Measurements from ENCODE around the gene GYS2. TPM values are rescaled to one million over a fixed set of nuclear protein-coding genes. Genes with fewer than 3 reads are reported as not detected.

GYS2 gene
- total RNA-seq, 1 experiment from 2014 or later: not detected

- DNase-seq: no peak
- Histone ChIP-seq H3K4me3 (ENCODE audit: low read length) (no peak overlapping the region), H3K9me2 (replicated peaks; ENCODE audit: low read length) (no peaks in the 10 kb centered on the region), H3K27ac (ENCODE audit: low read length) (no peak overlapping the region), H3K9me3 (ENCODE audit: low read length) (no peaks in the 10 kb centered on the region), H3K36me3 (ENCODE audit: low read depth, low read length) (no peaks in the 10 kb centered on the region; the same call in 1 of the 2 replicates), H3K79me2 (ENCODE audit: low read length) (no peaks in the 10 kb centered on the region), H4K20me1 (ENCODE audit: low read length) (no peaks in the 10 kb centered on the region), H3K27me3 (ENCODE audit: low read length) (no peaks in the 10 kb centered on the region), H3F3A (ENCODE audit: low read length, unreplicated experiment) (no peaks in the 10 kb centered on the region), H2AFZ (ENCODE audit: low read length) (no peak overlapping the region), H3K9ac (ENCODE audit: low read length) (no peak overlapping the region), H3K4me2 (ENCODE audit: low read length) (no peak overlapping the region), H3K4me1 (ENCODE audit: insufficient read depth, low read length) (peaks cover 4% of the 10 kb centered on the region; the same call in 1 of the 2 replicates)
- no peak for ATAC-seq
- no peak for TF ChIP-seq CTCF (conservative IDR thresholded peaks at IDR 0.05; ENCODE audit: low read depth, low read length)
- TF ChIP-seq EZH2 (IDR thresholded peaks at IDR 0.05; ENCODE audit: low read length, unreplicated experiment): no peak
- TF ChIP-seq EZH2phosphoT487 (IDR thresholded peaks at IDR 0.05; ENCODE audit: borderline replicate concordance, low read length): no peak
- ChIA-PET CTCF (no interaction called here), POLR2A (ENCODE audit: unreplicated experiment) (no interaction called here)
- BruUV-seq (replicated peaks): no TSS peak
- intact Hi-C loops (cut with micrococcal nuclease): loop anchor here (10.0 kb wide), 1 partner anchor 133 kb away; the partner anchor contains the start of gene LDHB
These were observed 83.1 kb downstream of the GYS2 start for GRCh38 chr12:21521541-21521940.

GRCh38 chr12:21518451-21518850 lies 86.2 kb downstream of the GYS2 start:
- intact Hi-C loops (cut with micrococcal nuclease): no loop called here
- CTCF ChIA-PET: no interaction called here

More at GRCh38 chr12:21518451-21518850, 86.2 kb downstream of the GYS2 start:
- Histone ChIP-seq H3F3A (ENCODE audit: low read length, unreplicated experiment) (no peaks in the 10 kb centered on the region), H3K9me2 (replicated peaks; ENCODE audit: low read length) (no peaks in the 10 kb centered on the region), H4K20me1 (ENCODE audit: low read length) (no peaks in the 10 kb centered on the region), H3K36me3 (ENCODE audit: low read depth, low read length) (peaks cover 9% of the 10 kb centered on the region), H3K27me3 (ENCODE audit: low read length) (no peaks in the 10 kb centered on the region), H3K4me2 (ENCODE audit: low read length) (no peak overlapping the region), H3K79me2 (ENCODE audit: low read length) (no peaks in the 10 kb centered on the region), H3K27ac (ENCODE audit: low read length) (no peak overlapping the region), H3K4me3 (ENCODE audit: low read length) (no peak overlapping the region), H3K9me3 (ENCODE audit: low read length) (no peaks in the 10 kb centered on the region), H3K4me1 (ENCODE audit: insufficient read depth, low read length) (no peaks in the 10 kb centered on the region), H3K9ac (ENCODE audit: low read length) (no peak overlapping the region), H2AFZ (ENCODE audit: low read length) (no peak overlapping the region)
- no TSS peak for BruUV-seq (replicated peaks)
- DNase-seq (no peak), ATAC-seq (no peak)
- TF ChIP-seq CTCF (conservative IDR thresholded peaks at IDR 0.05; ENCODE audit: low read depth, low read length): no peak
- TF ChIP-seq EZH2phosphoT487 (IDR thresholded peaks at IDR 0.05; ENCODE audit: borderline replicate concordance, low read length): no peak
- TF ChIP-seq EZH2 (IDR thresholded peaks at IDR 0.05; ENCODE audit: low read length, unreplicated experiment): no peak
- POLR2A ChIA-PET (ENCODE audit: unreplicated experiment): no interaction called here

All from PC-3 (cell line).